Measurements from ENCODE around the gene TRIOBP.
"Not testable (repeated sequence)": the region's sequence is repeated elsewhere in the genome, so short reads cannot be mapped to it uniquely, and the experiment has no call there.

The TRIOBP gene

DNA sequence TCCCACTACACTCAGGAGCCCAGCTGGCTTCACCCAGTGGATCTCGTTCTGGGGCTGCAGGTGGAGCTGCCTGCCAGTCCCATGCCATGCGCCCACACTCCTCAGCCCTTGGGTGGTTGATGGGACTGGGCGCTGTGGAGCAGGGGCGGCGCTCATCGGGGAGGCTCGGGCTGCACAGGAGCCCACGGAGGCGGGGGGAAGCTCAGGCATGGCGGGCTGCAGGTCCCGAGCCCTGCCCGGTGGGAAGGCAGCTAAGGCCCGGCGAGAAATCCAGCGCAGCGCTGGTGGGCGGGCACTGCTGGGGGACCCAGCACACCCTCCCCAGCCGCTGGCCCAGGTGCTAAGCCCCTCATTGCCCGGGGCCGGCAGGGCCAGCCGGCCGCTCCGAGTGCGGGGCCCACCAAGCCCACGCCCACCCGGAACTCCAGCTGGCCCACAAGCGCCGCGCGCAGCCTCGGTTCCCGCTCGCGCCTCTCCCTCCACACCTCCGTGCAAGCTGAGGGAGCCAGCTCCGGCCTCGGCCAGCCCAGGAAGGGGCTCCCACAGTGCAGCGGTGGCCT is 21.0 kb downstream of the TRIOBP start:
- DNase-seq (ENCODE audit: low spot score); FAIRE-seq: not testable (repeated sequence)

DNA sequence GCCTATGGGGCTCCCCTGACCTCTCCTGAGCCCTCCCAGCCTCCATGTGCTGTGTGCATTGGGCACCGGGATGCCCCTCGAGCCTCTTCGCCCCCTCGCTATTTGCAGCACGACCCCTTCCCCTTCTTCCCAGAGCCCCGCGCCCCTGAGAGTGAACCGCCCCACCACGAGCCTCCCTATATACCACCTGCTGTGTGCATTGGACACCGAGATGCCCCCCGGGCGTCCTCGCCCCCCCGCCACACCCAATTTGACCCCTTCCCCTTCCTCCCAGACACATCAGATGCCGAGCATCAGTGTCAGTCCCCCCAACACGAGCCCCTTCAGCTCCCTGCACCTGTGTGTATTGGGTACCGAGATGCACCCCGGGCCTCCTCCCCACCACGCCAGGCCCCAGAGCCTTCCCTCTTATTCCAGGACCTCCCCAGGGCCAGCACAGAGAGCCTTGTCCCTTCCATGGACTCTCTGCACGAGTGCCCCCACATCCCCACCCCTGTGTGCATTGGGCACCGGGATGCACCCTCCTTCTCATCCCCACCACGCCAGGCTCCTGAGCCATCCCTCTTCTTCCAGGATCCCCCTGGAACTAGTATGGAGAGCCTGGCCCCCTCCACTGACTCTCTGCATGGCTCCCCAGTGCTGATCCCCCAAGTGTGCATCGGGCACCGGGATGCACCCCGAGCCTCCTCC is 28.8 kb downstream of the TRIOBP start:
- DNase-seq (ENCODE audit: low spot score) = no peak
- no peak for FAIRE-seq

DNA sequence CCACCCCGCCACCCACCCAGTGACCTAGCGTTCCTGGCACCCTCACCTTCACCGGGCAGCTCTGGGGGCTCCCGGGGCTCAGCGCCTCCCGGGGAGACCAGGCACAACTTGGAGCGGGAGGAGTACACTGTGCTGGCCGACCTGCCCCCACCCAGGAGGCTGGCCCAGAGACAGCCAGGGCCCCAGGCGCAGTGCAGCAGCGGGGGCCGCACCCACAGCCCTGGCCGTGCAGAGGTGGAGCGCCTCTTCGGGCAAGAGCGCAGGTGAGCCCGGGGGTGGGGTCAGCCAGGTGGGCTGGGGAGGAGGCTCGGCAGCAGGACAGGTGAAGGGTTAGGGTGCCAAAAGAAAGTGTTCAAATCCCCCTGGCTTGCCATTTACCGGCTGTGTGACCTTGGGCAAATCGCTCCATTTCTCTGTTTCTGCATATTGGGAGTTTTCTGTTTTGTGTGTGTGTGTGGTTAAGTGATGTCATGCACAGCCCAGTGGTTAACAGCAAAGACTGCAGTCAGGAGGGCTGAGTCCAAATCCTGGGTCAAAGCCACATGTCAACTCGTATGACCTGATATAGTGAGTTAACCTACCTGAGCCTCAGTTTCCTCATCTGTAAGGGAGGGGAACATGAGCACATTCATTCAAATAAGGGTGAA is 29.5 kb downstream of the TRIOBP start:
- DNase-seq (ENCODE audit: low spot score) = peak; percentile 6
- no peak for FAIRE-seq

DNA sequence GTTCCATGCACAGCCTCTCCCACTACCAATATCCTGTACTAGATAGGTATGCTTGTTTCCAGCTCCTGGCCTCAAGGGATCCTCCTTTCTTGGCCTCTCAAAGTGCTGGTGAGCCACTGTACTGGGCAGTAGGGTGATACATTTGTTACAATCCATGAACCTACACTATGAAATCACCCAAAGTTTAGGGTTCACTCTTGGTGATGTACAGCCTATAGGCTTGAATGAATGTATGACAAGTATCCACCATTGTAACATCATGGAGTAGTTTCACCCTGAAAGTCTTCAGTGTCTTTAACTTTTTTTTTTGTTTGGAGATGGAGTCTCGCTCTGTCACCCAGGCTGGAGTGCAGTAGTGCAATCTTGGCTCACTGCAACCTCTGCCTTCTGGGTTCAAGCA is 31.8 kb downstream of the TRIOBP start:
- no peak for FAIRE-seq
- no peak for DNase-seq (ENCODE audit: low spot score)

DNA sequence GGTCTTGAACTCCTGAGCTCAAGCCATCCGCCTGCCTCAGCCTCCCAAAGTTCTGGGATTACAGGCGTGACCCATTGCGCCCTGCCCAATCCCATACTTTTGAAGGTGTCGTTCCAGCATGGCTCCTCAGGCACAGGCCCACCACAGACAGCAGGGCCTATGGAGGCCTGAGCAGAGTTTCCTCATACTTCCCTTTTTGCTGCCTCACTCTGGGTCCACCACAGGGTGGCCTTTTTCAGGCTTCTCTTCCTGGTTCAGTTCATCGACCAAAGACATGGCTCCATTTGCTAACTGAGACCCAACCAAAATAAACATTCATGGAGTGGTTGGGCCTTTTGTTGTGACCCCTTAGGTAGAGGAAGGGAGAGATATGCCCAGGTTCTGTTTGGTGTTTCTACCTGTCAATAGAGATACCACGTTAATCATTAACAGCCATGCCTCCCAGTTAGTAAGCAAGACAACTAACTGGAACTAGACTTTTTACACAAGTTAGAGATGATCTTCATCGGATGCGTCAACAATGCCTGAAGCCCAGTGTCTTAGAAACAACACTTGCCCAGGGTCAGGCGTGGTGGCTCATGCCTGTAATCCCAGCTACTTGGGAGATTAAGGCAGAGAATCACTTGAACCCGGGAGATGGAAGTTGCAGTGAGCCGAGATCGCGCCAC is 35.1 kb downstream of the TRIOBP start:
- no peak for FAIRE-seq
- DNase-seq (ENCODE audit: low spot score) = no peak

DNA sequence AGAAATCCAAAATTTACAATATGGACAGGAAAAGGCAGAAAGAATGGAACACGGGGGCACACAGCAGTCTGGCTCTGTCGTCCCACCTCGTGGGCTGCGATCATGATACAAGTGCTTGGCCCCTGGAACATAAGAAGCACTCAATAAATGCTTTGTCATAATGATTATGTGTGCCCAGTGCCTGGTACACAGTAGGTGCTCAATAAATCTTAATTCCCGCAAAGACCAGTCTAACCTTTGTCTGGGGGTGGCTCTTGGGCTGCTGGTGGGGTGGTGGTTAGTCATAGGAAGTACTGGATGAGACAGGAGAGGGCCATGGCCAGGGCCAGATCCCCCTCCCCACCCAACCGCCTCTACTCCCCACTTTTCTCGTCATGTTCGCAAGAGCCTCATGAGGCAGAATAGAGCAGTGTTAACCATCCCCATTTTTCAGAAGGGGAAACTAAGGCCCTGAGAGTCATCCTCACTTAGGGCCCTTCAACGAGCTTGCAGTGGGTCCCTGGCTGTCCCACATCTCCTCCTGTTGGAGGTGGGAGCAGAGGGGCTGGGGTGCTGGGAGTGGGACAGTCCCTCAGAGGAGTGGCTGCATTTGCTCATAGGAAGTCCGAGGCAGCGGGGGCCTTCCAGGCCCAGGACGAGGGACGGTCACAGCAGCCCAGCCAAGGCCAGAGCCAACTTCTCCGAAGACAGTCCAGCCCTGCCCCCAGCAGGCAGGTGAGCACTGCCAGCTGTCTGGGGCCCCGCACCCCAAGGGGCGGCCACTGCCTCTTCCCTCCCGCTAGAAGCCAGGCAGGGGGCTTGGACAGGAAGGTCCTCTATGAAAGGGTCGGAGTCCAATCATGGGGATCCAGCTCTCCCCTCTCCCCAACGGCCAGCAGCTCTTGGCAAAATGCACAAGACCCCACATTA is 36.1 kb downstream of the TRIOBP start:
- FAIRE-seq (no peak), DNase-seq (ENCODE audit: low spot score) (no peak)

DNA sequence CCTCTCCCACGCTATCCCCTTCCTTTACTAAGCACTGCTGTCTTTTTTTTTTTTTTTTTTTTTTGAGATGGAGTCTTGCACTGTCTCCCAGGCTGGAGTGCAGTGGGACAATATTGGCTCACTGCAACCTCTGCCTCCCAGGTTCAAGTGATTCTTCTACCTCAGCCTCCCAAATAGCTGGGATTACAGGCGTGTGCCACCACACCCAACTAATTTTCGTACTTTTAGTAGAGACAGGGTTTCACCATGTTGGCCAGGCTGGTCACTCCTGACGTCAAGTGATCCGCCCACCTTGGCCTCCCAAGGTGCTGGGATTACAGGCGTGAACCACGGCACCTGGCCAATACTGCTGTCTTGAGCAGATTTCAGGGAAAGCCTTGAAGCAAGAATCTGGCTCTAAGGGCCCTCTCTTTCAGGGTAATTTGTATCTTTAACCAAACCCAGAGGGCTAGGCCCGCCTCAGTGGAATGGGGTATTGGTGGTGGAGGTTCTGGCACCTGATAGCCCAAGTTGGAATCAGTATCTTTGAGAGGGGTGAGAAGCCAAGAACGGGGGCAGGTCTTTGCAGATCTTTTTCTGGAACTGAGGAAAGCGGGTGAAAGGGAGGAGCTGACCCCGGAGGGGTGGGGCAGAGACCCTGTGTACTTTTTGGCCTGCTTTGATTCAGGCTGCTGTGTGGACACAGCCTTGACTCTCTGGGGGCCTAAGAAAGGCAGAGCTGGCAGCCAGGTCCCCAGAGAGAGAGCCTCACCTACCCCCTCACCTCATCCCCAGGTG is 37.0 kb downstream of the TRIOBP start:
- DNase-seq (ENCODE audit: low spot score) = no peak
- no peak for FAIRE-seq

DNA sequence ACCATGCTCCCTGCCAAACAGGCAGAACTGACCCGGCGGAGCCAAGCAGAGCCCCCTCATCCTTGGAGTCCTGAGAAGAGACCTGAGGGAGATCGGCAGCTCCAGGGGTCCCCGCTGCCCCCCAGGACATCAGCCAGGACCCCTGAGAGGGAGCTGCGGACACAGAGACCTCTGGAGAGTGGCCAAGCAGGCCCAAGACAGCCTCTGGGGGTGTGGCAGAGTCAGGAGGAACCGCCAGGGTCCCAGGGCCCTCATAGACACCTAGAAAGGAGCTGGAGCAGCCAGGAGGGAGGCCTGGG is 37.5 kb downstream of the TRIOBP start:
- FAIRE-seq = no peak
- DNase-seq (ENCODE audit: low spot score) = no peak

DNA sequence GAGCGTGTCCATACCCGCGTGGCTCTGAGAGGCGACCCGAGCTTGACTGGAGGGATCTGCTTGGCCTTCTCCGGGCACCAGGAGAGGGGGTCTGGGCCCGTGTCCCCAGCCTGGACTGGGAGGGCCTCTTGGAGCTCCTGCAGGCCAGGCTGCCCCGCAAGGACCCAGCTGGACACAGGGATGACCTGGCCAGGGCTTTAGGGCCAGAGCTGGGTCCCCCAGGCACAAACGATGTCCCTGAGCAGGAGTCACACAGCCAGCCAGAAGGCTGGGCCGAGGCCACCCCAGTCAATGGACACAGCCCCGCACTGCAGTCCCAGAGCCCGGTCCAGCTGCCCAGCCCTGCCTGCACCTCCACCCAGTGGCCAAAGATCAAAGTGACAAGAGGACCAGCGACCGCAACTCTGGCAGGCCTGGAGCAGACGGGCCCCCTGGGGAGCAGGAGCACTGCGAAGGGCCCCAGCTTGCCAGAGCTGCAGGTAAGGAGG is 38.2 kb downstream of the TRIOBP start:
- no peak for FAIRE-seq
- peak; percentile 49 for DNase-seq (ENCODE audit: low spot score)

DNA sequence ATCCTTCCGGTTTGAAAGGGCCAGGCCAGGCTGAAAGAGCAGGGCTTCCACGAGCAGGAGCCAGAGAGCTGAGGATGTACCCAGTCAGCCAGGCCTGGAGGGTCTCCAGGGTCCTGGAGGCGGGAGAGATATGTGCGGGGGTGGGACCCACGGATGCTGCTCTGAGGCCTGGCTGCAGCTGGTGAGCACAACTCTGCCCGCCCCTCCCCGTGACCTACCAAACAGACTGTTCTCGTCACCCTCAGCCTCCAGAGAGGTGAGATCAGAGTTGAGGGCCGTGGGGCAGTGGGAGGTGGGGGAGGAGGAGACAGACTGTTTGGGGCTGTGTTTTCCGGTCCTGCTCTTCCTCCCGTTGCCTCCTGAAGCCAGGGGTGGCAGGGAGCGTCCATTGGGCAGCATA is 42.2 kb downstream of the TRIOBP start:
- no peak for DNase-seq (ENCODE audit: low spot score)
- FAIRE-seq = no peak

DNA sequence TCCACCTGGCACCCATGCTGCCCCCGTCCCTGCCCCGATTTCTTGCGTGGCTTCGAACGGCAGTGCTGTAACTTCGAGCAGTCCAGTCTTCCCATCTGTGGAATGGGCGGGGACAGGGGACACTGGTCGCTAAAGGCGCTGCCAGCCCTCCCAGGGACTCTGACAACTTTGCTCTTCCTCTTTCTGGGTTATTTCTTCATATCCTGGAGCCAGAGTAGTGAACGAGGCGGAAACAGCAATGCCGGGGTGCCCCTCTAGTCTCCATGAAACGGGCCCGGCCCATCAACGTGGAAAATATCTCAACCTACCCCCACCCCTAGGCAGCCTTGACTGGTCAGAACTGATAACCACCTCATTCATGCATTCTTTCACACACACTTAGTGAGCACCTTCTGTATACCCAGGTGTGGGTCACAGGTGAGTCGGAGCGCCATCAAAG is 42.8 kb downstream of the TRIOBP start:
- DNase-seq (ENCODE audit: low spot score) = no peak
- FAIRE-seq = no peak

DNA sequence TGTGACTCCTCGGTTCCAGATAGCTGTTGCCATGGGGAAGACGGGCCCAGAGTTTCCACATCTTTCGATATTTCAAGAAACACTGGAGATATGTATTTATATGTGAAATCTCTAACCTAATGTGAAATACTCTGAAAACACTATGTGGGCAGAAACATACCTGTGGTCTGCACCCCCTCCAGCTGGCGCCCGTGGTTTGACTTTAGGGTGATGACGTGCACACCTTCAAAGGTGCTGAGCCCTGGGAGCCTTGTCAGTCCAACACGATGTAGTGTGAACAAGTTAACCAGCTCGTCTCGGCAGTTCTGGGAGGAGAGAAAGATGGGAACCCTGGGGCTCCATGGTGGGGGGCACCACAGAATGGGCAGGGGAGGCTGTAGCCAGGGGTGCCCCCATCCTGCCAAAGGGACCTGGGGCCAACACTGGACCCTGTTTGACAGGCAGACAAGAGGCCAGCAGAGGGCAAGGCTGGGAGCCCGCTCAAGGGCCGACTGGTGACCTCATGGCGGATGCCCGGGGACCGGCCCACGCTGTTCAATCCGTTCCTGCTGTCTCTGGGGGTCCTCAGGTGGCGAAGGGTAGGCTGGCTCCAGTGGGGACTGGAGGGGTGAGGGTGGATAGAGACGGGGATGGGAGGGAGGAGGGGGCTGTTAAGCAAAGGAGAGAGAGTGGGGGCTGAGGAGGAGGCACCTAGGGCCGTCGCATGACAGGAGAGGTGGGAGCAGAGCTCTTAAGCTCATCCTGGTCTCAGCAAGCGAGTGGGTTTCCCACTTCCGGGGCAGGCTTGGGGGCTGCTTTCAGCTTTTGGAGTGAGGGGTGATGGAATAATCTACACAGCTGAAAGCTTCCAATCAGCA is 43.8 kb downstream of the TRIOBP start:
- DNase-seq (ENCODE audit: low spot score) = no peak
- FAIRE-seq = no peak

DNA sequence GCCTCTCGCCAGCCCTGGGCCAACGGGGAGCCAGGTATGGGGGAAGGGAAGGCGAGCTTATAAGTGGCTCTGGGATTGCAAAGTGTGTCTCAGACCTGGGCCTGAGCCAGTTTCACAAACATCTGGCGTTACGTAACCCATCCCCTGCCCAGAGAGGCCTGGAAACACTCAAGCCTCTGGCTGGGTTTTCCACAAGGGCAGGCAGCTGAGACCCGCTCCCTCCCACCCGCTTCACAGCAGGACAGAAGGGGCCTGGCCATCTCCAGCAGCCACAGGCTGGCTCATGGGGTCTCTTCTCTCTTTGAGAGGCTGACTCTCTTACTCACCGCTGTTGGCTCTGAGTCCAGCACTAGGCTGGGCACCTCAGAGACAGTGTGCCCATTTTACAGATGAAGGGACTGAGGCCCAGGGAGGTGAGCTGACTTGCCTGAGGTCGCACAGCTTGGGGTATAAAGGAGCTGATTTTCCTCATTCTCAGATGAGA is 44.5 kb downstream of the TRIOBP start:
- DNase-seq (ENCODE audit: low spot score) = no peak
- no peak for FAIRE-seq

DNA sequence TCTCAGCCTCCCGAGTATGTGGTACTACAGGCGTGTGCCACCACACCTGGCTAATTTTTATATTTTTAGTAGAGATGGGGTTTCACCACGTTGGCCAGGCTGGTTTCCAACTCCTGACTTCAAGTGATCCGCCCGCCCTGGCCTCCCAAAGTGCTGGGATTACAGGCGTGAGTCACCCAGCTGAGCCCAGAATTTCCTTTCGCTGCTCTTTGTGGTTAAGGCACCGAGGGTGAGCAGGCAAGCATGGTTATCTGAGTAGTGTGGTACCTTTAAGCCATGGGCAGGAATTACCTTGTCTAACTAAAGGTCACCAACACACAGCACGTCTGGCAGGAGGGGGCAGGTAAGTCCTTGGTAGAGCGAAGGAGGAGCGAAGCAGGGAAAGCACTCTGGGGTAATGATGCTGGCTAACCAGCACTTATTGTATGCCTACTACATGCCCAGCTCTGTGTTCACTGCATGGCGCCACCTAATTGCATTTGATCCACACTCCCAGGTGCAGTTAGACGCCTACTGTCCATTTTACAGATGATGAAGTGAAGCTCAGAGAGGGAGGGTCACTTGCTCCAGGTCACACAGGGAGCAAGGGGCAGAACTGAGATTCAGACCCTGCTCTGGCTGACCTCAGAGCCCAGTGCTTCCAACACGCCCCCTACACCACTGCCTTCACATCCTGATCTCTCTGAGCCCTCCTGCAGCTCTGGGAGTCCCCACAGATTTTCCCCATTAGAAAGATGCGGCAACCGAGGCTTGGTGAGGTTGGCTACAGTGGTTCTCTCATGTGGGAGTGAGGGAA is 45.7 kb downstream of the TRIOBP start:
- DNase-seq (ENCODE audit: low spot score) (peak; percentile 91), FAIRE-seq (peak; percentile 94)

DNA sequence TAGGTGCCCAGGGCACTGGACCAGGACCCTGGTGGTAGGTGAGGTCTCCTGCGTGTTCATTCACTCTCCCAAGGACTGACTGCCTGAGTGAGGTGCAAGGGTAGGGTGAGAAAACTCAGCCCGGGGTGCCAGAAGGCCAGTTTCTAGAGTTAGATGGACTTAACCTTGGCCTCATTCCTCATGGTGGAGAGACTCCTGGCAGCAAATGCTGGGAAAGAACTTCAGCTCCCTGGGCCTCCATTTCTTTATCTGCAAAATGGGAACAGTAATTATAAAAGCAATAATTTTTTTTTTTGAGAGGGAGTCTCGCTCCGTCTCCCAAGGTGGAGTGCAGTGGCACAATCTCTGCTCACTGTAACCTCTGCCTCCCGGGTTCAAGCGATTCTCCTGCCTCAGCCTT is 47.7 kb downstream of the TRIOBP start:
- no peak for FAIRE-seq
- DNase-seq (ENCODE audit: low spot score) = no peak

DNA sequence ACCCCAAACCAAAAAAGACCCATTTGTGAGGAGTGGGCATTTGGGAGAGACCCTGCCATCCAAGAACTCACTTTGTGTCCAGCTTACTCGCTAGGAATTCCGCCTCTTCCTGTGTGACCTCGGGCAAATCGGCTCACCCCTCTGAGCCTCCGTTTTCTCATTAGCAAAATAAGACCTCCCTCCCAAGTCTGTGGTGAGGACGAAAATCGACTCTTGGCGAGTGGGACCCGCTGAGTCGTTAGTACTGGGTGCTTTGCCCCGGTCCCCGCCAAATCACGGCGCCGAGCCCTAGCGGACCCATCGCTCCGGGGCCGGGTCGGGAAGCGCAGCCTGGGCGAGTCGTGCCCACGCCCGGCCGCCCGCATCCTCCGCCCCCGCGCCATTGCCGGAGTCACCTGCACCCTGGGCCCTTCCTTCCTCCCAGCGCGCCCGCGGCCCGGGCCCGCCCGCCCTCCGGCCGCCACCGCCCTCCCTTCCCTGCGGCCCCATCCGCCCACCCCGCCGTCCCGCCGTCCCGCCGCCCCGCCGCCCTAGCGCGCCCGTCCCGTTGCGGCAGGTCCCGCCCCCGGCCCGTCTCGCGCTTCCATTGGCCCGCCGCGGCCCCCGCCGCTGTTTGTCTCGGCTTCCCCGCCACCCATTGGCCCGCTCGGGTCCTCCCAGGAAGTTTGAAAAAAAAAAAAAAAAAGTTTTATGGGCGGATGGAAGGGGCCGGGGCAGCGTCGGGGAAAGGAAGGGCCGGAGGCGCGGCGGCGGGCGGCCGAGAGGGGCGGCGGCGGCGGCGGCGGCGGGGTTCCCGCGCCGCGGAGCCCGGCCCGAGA is 48.9 kb downstream of the TRIOBP start:
- DNase-seq (ENCODE audit: low spot score) (peak; percentile 62), FAIRE-seq (no peak)

DNA sequence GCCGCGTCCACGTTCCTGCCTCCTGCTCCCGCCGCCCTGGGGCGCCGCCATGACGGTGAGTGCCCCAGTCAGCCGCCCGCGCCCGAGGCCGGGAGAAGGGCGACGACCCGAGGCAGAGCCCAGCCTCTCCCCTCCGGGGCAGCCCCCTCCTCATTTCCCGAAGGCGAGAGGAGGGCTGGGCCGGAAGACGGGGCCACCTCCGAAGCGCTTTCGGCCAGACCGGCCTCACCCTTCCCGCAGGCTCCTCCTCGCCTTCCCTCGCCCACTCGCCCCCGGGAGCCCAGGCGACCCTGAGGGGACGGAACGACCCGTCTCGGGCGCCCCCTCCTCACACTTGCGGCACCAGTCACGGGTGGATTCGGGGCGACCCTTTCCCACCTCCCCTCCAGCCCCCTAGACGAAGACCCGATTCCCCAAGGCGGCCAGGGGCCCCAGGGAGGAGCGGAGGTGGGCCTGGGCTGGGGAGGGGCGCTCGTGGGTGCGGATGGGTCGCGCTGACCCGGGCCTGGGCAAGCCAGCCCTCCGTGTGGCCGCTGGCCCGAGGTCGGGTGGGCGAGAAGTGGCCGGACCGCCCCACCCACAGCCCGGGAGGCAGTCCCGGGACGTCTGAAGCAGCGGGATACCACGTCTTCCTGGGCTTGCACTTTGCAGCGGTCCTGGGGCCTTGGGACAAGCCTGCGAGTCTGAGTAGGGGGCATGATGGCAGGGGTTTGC is 49.7 kb downstream of the TRIOBP start:
- no peak for DNase-seq (ENCODE audit: low spot score)
- FAIRE-seq = no peak

Measured in RCC 7860 (cell line).